ENCODE measurements around the gene GRIK5. TPM values are rescaled to one million over a fixed set of nuclear protein-coding genes. Genes with fewer than 3 reads are reported as not detected.
A peak's percentile ranks its signal among the peaks of the same experiment; 100 is the strongest.
"Not testable (repeated sequence)": the region's sequence is repeated elsewhere in the genome, so short reads cannot be mapped to it uniquely, and the experiment has no call there.

Gene GRIK5
- total RNA-seq, 1 donor from 2014 or later, result 3.9 TPM

DNA sequence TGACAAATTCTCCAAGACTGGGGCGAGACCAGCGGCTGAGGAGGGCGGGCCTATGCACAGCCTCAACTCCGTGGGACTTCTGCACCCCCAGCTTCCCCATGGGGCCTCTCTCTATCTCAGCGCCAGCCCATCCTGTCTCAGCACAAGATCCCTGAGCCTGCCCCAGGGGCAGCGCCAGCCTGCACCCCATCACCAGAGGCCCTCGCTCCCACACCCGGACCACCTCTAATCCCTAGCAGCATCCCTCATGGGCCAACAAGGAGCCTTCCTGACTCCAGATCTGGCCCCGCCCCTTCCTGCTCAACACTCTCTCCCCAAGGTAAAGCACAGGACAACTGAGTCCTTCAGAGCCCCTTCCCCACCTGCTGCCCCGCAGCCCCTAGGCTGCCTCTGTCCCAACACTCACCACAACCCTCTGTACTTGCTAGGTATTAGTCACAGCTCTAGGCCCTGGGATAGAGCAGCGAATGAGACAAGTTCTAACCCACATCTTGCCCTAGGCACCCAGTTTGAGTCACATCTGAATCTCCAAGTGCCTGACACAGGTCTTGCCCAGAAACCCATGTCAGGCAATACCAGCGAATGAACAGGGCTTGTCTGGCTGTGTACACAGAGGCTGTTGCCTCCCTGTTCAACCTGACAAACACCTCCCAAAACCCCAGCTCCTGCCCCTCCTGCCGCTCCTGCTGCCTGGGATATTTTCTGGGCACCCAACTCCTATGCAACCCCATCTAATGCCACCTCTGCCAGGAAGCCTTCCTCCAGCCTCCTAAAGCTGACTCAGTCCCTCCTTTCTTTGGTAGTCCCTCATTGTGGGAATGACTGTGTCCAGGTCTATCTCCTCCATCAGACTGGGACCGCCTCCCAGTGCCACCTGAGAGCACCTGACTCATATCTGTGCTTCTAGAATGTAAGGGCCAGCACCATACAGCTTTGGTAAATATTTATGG, 18.6 kb downstream of the GRIK5 start:
- Mint-ChIP-seq H3K4me3 (no peak overlapping the region), H3K27me3 (ENCODE audit: insufficient read depth) (peaks cover 4% of the 10 kb centered on the region), H3K27ac (no peak overlapping the region), H3K36me3 (ENCODE audit: low read depth) (no peaks in the 10 kb centered on the region), H3K9me3 (no peaks in the 10 kb centered on the region), H3K4me1 (ENCODE audit: low read depth) (peaks cover 17% of the 10 kb centered on the region)
- no peak for DNase-seq (ENCODE audit: low spot score)
- intact Hi-C loops (cut with micrococcal nuclease), result no loop called here

GRCh38 chr19:42048992-42049391, 21.0 kb downstream of the GRIK5 start:
- Mint-ChIP-seq H3K36me3 (ENCODE audit: low read depth) (no peaks in the 10 kb centered on the region), H3K27me3 (ENCODE audit: insufficient read depth) (peaks cover 6% of the 10 kb centered on the region), H3K9me3 (no peaks in the 10 kb centered on the region), H3K4me3 (peak overlapping the region; percentile 0), H3K4me1 (ENCODE audit: low read depth) (peaks cover 17% of the 10 kb centered on the region), H3K27ac (no peak overlapping the region)
- intact Hi-C loops (cut with micrococcal nuclease), result no loop called here
- no peak for DNase-seq (ENCODE audit: low spot score)

- H3K9me3 Mint-ChIP-seq, result no peaks in the 10 kb centered on the region
- no peaks in the 10 kb centered on the region for H3K36me3 Mint-ChIP-seq (ENCODE audit: low read depth)
- DNase-seq (ENCODE audit: low spot score), result no peak
- intact Hi-C loops (cut with micrococcal nuclease), result no loop called here
- H3K27me3 Mint-ChIP-seq (ENCODE audit: insufficient read depth), result peaks cover 6% of the 10 kb centered on the region
- peaks cover 7% of the 10 kb centered on the region for H3K4me1 Mint-ChIP-seq (ENCODE audit: low read depth)
- H3K27ac Mint-ChIP-seq, result no peak overlapping the region
- H3K4me3 Mint-ChIP-seq, result no peak overlapping the region
Observed at GRCh38 chr19:42045575-42045974, 24.4 kb downstream of the GRIK5 start.

- no peaks in the 10 kb centered on the region for H3K4me1 Mint-ChIP-seq (ENCODE audit: low read depth)
- intact Hi-C loops (cut with micrococcal nuclease), result no loop called here
Observed at GRCh38 chr19:42042455-42043170, 27.4 kb downstream of the GRIK5 start.

DNA sequence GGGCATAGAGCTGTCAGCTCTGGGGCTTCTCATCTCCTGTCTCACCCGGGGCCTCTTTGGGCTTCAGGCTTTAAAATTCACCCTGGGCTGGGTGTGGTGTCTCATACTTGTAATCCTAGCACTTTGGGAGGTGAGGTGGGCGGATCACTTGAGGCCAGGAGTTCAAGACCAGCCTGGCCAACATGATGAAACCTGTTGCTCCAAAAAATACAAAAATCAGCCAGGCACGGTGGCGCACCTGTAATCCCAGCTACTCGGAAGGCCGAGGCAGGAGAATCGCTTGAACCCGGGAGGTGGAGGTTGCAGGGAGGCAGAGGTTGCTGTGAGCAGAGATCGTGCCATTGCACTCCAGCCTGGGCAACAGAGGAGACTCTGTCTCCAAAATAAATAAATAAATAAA, 29.5 kb downstream of the GRIK5 start:
- H3K4me3 Mint-ChIP-seq; DNase-seq (ENCODE audit: low spot score); H3K27me3 Mint-ChIP-seq (ENCODE audit: insufficient read depth); H3K4me1 Mint-ChIP-seq (ENCODE audit: low read depth); H3K9me3 Mint-ChIP-seq; intact Hi-C loops (cut with micrococcal nuclease); H3K27ac Mint-ChIP-seq; H3K36me3 Mint-ChIP-seq (ENCODE audit: low read depth): not testable (repeated sequence)

More at GRCh38 chr19:42042455-42043170, 27.4 kb downstream of the GRIK5 start:
- Mint-ChIP-seq H3K27me3 (ENCODE audit: insufficient read depth) (peaks cover 6% of the 10 kb centered on the region), H3K9me3 (no peaks in the 10 kb centered on the region), H3K4me3 (no peak overlapping the region), H3K27ac (no peak overlapping the region), H3K36me3 (ENCODE audit: low read depth) (no peaks in the 10 kb centered on the region)
- DNase-seq (ENCODE audit: low spot score), result no peak

GRCh38 chr19:42040031-42040430, 30.0 kb downstream of the GRIK5 start:
- no peaks in the 10 kb centered on the region for H3K9me3 Mint-ChIP-seq
- DNase-seq (ENCODE audit: low spot score), result no peak
- no peak overlapping the region for H3K4me3 Mint-ChIP-seq
- H3K4me1 Mint-ChIP-seq (ENCODE audit: low read depth), result peaks cover 1% of the 10 kb centered on the region
- H3K36me3 Mint-ChIP-seq (ENCODE audit: low read depth), result no peaks in the 10 kb centered on the region
- intact Hi-C loops (cut with micrococcal nuclease), result no loop called here
- H3K27me3 Mint-ChIP-seq (ENCODE audit: insufficient read depth), result no peaks in the 10 kb centered on the region
- no peak overlapping the region for H3K27ac Mint-ChIP-seq

GRCh38 chr19:42038666-42039065, 31.3 kb downstream of the GRIK5 start:
- intact Hi-C loops (cut with micrococcal nuclease), result no loop called here

GRCh38 chr19:42037649-42038048, 32.4 kb downstream of the GRIK5 start:
- Mint-ChIP-seq H3K27ac (no peak overlapping the region), H3K27me3 (ENCODE audit: insufficient read depth) (no peaks in the 10 kb centered on the region), H3K4me1 (ENCODE audit: low read depth) (peaks cover 8% of the 10 kb centered on the region), H3K9me3 (no peaks in the 10 kb centered on the region), H3K36me3 (ENCODE audit: low read depth) (no peaks in the 10 kb centered on the region), H3K4me3 (no peak overlapping the region)
- no peak for DNase-seq (ENCODE audit: low spot score)
- intact Hi-C loops (cut with micrococcal nuclease), result no loop called here

More at GRCh38 chr19:42038666-42039065, 31.3 kb downstream of the GRIK5 start:
- DNase-seq (ENCODE audit: low spot score), result no peak
- Mint-ChIP-seq H3K27me3 (ENCODE audit: insufficient read depth) (no peaks in the 10 kb centered on the region), H3K4me1 (ENCODE audit: low read depth) (peaks cover 8% of the 10 kb centered on the region), H3K27ac (no peak overlapping the region), H3K4me3 (no peak overlapping the region), H3K9me3 (no peaks in the 10 kb centered on the region), H3K36me3 (ENCODE audit: low read depth) (no peaks in the 10 kb centered on the region)

DNA sequence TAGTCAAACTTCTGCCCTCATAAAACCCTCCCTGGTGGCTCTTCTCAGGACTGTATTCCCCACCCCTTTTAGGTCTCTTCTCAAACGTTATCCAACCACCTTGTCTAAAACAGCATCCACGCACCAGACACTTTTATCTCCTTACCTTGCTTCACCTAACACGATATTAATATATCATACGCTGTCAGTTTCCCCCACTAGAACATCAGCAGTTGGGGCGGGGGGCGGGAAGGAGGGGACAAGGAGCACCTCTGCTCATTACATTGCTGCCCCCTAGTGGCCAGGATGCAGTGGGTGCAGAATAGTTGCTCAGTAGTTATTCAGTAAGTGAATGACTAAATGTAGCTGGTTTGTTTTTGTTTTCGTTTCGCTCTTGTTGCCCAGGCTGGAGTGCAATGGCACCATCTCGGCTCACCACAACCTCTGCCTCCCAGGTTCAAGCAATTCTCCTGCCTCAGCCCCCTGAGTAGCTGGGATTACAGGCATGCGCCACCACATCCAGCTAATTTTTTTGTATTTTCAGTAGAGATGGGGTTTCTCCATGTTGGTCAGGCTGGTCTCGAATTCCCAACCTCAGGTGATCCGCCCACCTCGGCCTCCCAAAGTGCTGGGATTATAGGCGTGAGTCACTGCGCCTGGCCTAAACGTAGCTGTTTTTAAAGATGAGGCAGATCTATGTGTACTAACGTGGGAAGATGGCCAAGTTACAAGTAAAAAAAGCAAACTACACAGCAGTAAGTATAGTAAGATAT, 35.2 kb downstream of the GRIK5 start:
- not testable (repeated sequence) for H3K36me3 Mint-ChIP-seq (ENCODE audit: low read depth); H3K9me3 Mint-ChIP-seq; H3K27ac Mint-ChIP-seq; H3K4me3 Mint-ChIP-seq; H3K27me3 Mint-ChIP-seq (ENCODE audit: insufficient read depth); H3K4me1 Mint-ChIP-seq (ENCODE audit: low read depth)
- peak; percentile 57 for DNase-seq (ENCODE audit: low spot score)
- intact Hi-C loops (cut with micrococcal nuclease), result loop anchor here (1.0 to 2.0 kb wide), 4 partner anchors 38 to 176 kb away; partner anchors contain the start of gene RABAC1

DNA sequence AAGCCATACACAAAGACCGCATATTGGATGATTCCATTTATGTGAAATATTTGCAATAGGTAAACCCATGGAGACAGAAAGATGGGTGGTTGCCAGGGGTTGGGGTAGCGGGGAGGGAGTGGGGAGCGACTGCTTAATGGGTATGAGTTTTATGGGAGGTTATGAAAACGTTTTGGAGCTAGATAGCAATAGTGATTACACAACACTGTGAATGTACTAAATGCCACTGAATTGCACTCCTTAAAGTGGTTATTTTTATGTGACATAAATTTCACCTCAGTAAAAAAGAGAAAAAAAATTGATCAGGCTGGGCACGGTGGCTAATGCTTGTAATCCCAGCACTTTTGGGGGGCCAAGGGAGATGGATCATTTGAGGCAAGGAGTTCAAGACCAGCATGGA, 36.6 kb downstream of the GRIK5 start:
- H3K9me3 Mint-ChIP-seq, result no peaks in the 10 kb centered on the region
- H3K36me3 Mint-ChIP-seq (ENCODE audit: low read depth), result no peaks in the 10 kb centered on the region
- no peak overlapping the region for H3K4me3 Mint-ChIP-seq
- no peak overlapping the region for H3K27ac Mint-ChIP-seq
- H3K4me1 Mint-ChIP-seq (ENCODE audit: low read depth), result peaks cover 8% of the 10 kb centered on the region
- intact Hi-C loops (cut with micrococcal nuclease), result no loop called here
- H3K27me3 Mint-ChIP-seq (ENCODE audit: insufficient read depth), result peaks cover 9% of the 10 kb centered on the region
- no peak for DNase-seq (ENCODE audit: low spot score)

GRCh38 chr19:42032431-42032830, 37.6 kb downstream of the GRIK5 start:
- H3K27me3 Mint-ChIP-seq (ENCODE audit: insufficient read depth), result peaks cover 9% of the 10 kb centered on the region
- intact Hi-C loops (cut with micrococcal nuclease), result no loop called here

GRCh38 chr19:42030645-42031440, 39.2 kb downstream of the GRIK5 start:
- intact Hi-C loops (cut with micrococcal nuclease), result no loop called here
- no peak for DNase-seq (ENCODE audit: low spot score)
- H3K36me3 Mint-ChIP-seq (ENCODE audit: low read depth), result no peaks in the 10 kb centered on the region
- H3K4me3 Mint-ChIP-seq, result no peak overlapping the region
- no peaks in the 10 kb centered on the region for H3K9me3 Mint-ChIP-seq
- H3K27ac Mint-ChIP-seq, result no peak overlapping the region
- H3K4me1 Mint-ChIP-seq (ENCODE audit: low read depth), result peaks cover 8% of the 10 kb centered on the region
- H3K27me3 Mint-ChIP-seq (ENCODE audit: insufficient read depth), result peaks cover 9% of the 10 kb centered on the region

More at GRCh38 chr19:42032431-42032830, 37.6 kb downstream of the GRIK5 start:
- no peak for DNase-seq (ENCODE audit: low spot score)
- Mint-ChIP-seq H3K4me1 (ENCODE audit: low read depth) (peaks cover 8% of the 10 kb centered on the region), H3K4me3 (no peak overlapping the region), H3K9me3 (no peaks in the 10 kb centered on the region), H3K36me3 (ENCODE audit: low read depth) (no peaks in the 10 kb centered on the region), H3K27ac (no peak overlapping the region)

Data from activated T-helper 1 cell treated with anti-CD3 and anti-CD28 coated beads, Interleukin-12 subunit alpha, Interleukin-12 subunit beta, Interleukin-2, Interleukin-4 antibody, amounts not matched to agents 30 ng/mL and 10 ng/mL and 1 ng/mL, durations not matched to agents 14 hours and 24 hours and 36 hours (primary cell).